AG09309 (cell line): ENCODE data around the gene VPREB3.

ENCODE experiments used
- DNase-seq: peaks from one replicate; pipeline ENCODE4 v3.0.0-alpha.2; 2010; ENCODE audit warnings: low read depth
- H3K4me3 ChIP-seq: 2 replicates; pipeline ENCODE4 v1.5.1; 2011; ENCODE audit warnings: mild to moderate bottlenecking, low read depth, low read length, moderate library complexity; ENCODE audit not compliant: control insufficient read depth
- CTCF ChIP-seq: IDR thresholded peaks from 2 replicates; pipeline ENCODE4 v1.5.1; 2011; ENCODE audit warnings: mild to moderate bottlenecking, low read depth, low read length, inconsistent platforms; ENCODE audit not compliant: insufficient read depth, control insufficient read depth; ENCODE audit errors: missing control alignments

Gene VPREB3

GRCh38 chr22:23720855-23721254 lies 33.4 kb downstream of the VPREB3 start:
- DNase-seq = no peak

GRCh38 chr22:23718371-23719165 lies 35.7 kb downstream of the VPREB3 start:
- no peak for TF ChIP-seq CTCF

More at GRCh38 chr22:23720855-23721254, 33.4 kb downstream of the VPREB3 start:
- no peak overlapping the region for H3K4me3 ChIP-seq
- TF ChIP-seq CTCF = no peak

GRCh38 chr22:23716811-23717801 lies 37.1 kb downstream of the VPREB3 start:
- TF ChIP-seq CTCF = no peak
- peak overlapping the region; percentile 83 for H3K4me3 ChIP-seq
- DNase-seq = peak; percentile 24

More at GRCh38 chr22:23718371-23719165, 35.7 kb downstream of the VPREB3 start:
- no peak overlapping the region for H3K4me3 ChIP-seq
- DNase-seq = no peak

- TF ChIP-seq CTCF = no peak
- no peak for DNase-seq
- peak overlapping the region; percentile 83; the same call in 1 of the 2 replicates for H3K4me3 ChIP-seq
These were observed 38.3 kb downstream of the VPREB3 start for GRCh38 chr22:23715806-23716375.

- no peak for TF ChIP-seq CTCF
- no peak for DNase-seq
- no peak overlapping the region for H3K4me3 ChIP-seq
These were observed 39.3 kb downstream of the VPREB3 start for GRCh38 chr22:23714596-23715578.
